ENCODE results near the gene NOTCH1. TPM values are rescaled to one million over a fixed set of nuclear protein-coding genes. Genes with fewer than 3 reads are reported as not detected.

Gene NOTCH1
- total and polyA plus RNA-seq, 2 of the 8 experiments (the other 6 are each of a cell fraction or from before 2014, with no cell fraction given) = 6.9 to 55.6 TPM

DNA sequence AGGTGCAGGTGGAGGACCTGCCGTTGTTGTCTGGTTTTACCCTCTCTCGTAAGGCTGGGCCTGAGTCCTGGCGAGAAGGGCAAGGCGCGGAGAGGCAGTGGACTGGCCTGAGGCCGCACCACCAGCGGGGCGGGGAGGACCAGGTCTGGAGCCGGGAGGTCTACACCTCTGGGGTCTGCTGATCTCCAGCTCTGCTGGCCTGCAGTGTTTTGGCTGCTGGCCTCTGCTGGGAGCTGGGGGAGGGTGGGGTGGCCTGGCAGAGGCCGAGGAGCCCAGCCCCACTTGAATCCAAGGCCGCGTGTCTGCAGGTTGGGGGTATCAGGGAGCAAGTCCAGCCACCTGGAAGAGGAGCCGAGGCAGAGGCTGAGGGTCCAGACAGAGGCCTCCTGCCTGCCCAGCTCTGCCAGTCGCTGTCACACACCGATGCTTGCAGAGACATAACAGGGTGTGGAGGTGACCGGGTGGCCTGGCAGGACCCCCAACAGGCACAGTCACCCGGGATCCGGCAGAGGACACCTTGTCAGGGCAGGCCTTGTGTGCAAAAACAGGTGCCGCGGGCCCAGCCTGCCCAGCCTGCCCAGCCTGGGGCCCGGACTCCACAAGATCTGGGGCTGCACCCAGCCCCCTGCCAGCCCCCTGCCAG lies 29.9 kb upstream of the NOTCH1 start:
- no peak overlapping the region for H3K9ac ChIP-seq (replicated peaks in 1 of 4; ENCODE audit: extremely low read depth in 1 of 4, low read depth in 3 of 4, low read length in 3 of 4)
- H2BK120ac ChIP-seq (replicated peaks; ENCODE audit: low read depth, low read length) = no peak overlapping the region
- TF ChIP-seq MAFK (IDR thresholded peaks at IDR 0.05; ENCODE audit: low read depth, low read length) (no peak), EZH2 (IDR thresholded peaks at IDR 0.05; ENCODE audit: low read depth, low read length, severe bottlenecking) (no peak), RFX5 (IDR thresholded peaks at IDR 0.05; ENCODE audit: borderline replicate concordance, low read depth, low read length) (no peak), JUN (IDR thresholded peaks at IDR 0.05; ENCODE audit: low read depth, low read length) (no peak)
- no peak overlapping the region for H3K4me3 ChIP-seq (ENCODE audit: extremely low read depth in 1 of 4, insufficient read depth in 2 of 4, low read depth in 3 of 4, low read length in 4 of 4)
- H3K4me1 ChIP-seq (replicated peaks in 1 of 4; ENCODE audit: control insufficient read depth in 3 of 4, insufficient read depth in 4 of 4, low read length in 3 of 4) = peaks cover 12 to 41% (median 35%) of the 10 kb centered on the region in 4 experiments
- no peak overlapping the region for H3K4me2 ChIP-seq (ENCODE audit: insufficient read depth in 1 of 2, low read depth in 2 of 2, low read length in 2 of 2)
- peak overlapping the region; percentile 46; the same call in 1 of the 2 replicates for H2BK15ac ChIP-seq (ENCODE audit: low read length)
- no peak overlapping the region for H3K18ac ChIP-seq (ENCODE audit: extremely low read depth, low read length)
- H3K23me2 ChIP-seq (ENCODE audit: low read depth, low read length) = peaks cover 6% of the 10 kb centered on the region; the same call in 1 of the 2 replicates
- FAIRE-seq (no peak), DNase-seq (ENCODE audit: low read depth in 1 of 2, low spot score in 2 of 2) (no peak)
- H4K5ac ChIP-seq (ENCODE audit: insufficient read length, low read depth, low read length) = no peak overlapping the region
- H3K56ac ChIP-seq (replicated peaks; ENCODE audit: insufficient read length, low read depth, low read length) = no peak overlapping the region
- ChIA-PET POLR2A (ENCODE audit: partially characterized antibody) (interaction anchor here (0.9 to 1.6 kb wide), 3 partner anchors 9 to 27 kb away, joined by 3 to 4 read pairs (median 3); no protein-coding TSS in a partner anchor), CTCF (ENCODE audit: partially characterized antibody) (interaction anchor here (1.1 to 1.6 kb wide), 2 partner anchors 91 to 197 kb away, joined by 3 to 4 read pairs; no protein-coding TSS in a partner anchor)
- H3K79me2 ChIP-seq (ENCODE audit: control insufficient read depth in 1 of 2, insufficient read depth in 2 of 2, low read length in 2 of 2) = no peaks in the 10 kb centered on the region
- no peak overlapping the region for H3K4ac ChIP-seq (replicated peaks; ENCODE audit: insufficient read length, low read depth, low read length)
- H3K9me3 ChIP-seq (ENCODE audit: insufficient read depth in 2 of 2, low read depth in 1 of 2, low read length in 1 of 2) = no peaks in the 10 kb centered on the region
- no peak overlapping the region for H4K8ac ChIP-seq (ENCODE audit: extremely low read depth, insufficient read depth, low read length)
- no peak overlapping the region for H3K27ac ChIP-seq (ENCODE audit: low read depth, low read length)
- H3K36me3 ChIP-seq (ENCODE audit: control insufficient read depth in 2 of 4, insufficient read depth in 4 of 4, low read length in 3 of 4) = no peaks in the 10 kb centered on the region
- H3K27me3 ChIP-seq (replicated peaks in 1 of 4; ENCODE audit: control insufficient read depth in 3 of 4, extremely low read depth in 1 of 4, insufficient read depth in 3 of 4, low read length in 3 of 4) = no peaks in the 10 kb centered on the region
- WGBS, 2 experiments (ENCODE audit: extremely low coverage in 1 of 2, insufficient coverage in 1 of 2, insufficient read length in 1 of 2, insufficient replicate concordance in 2 of 2, low coverage in 1 of 2, low lambda C conversion rate in 2 of 2, missing lambda C conversion rate in 1 of 2) = 84% methylated on average over 19 of the region's 21 CpGs; no CpG with 5 or more reads in 1 of the 2 experiments
- H2BK5ac ChIP-seq (ENCODE audit: low read depth, low read length) = 0 out of 2 replicates have a peak overlapping the region, but pooled peaks have one; percentile 60
- H2BK12ac ChIP-seq (ENCODE audit: low read depth, low read length) = peak overlapping the region; percentile 96
- no peak overlapping the region for H2AFZ ChIP-seq (ENCODE audit: low read length)
- 0 out of 2 replicates have a peak overlapping the region, but pooled peaks have one; percentile 80 for H2BK20ac ChIP-seq (ENCODE audit: low read length)
- H3K79me1 ChIP-seq (ENCODE audit: low read depth, low read length) = no peaks in the 10 kb centered on the region; the same call in 1 of the 2 replicates
- H3K23ac ChIP-seq (ENCODE audit: insufficient read length) = no peak overlapping the region
- peaks cover 0 to 3% of the 10 kb centered on the region in 2 experiments for H4K20me1 ChIP-seq (replicated peaks in 1 of 2; ENCODE audit: control insufficient read depth in 1 of 2, insufficient read depth in 2 of 2, low read length in 2 of 2)
- H2AK5ac ChIP-seq (ENCODE audit: low read depth, low read length) = peak overlapping the region; percentile 86; the same call in 1 of the 2 replicates
- no peak overlapping the region for H3K14ac ChIP-seq (ENCODE audit: insufficient read length)
- peak overlapping the region; percentile 18 for H4K91ac ChIP-seq (replicated peaks; ENCODE audit: insufficient read length, low read length)
